Muscle layer of colon (tissue), 2 donors: ENCODE results near the gene HERC4.

Experiments used
- H3K27ac ChIP-seq: one replicate; pipeline ENCODE4 v1.7.0; 2013; ENCODE audit warnings: low read depth, mild to moderate bottlenecking, low read length, moderate library complexity
- H3K27me3 ChIP-seq, 2 donors: one replicate each; pipeline ENCODE4 v1.7.0; 2013; ENCODE audit warnings: low read length in 2 of 2, mild to moderate bottlenecking in 2 of 2; ENCODE audit not compliant: insufficient read depth in 2 of 2, control insufficient read depth in 1 of 2
- H3K36me3 ChIP-seq: one replicate; pipeline ENCODE4 v1.7.0; 2013; ENCODE audit warnings: mild to moderate bottlenecking, low read length; ENCODE audit not compliant: insufficient read depth
- H3K4me1 ChIP-seq: one replicate; pipeline ENCODE4 v1.7.0; 2013; ENCODE audit warnings: mild to moderate bottlenecking, low read length; ENCODE audit not compliant: insufficient read depth
- H3K4me3 ChIP-seq, 2 donors: one replicate each; pipeline ENCODE4 v1.7.0; 2013; ENCODE audit warnings: low read length in 2 of 2, low read depth in 1 of 2, mild to moderate bottlenecking in 1 of 2, moderate library complexity in 1 of 2
- H3K9ac ChIP-seq: one replicate; pipeline ENCODE4 v1.7.0; 2013; ENCODE audit warnings: low read length
- H3K9me3 ChIP-seq: one replicate; pipeline ENCODE4 v1.7.0; 2013; ENCODE audit warnings: mild to moderate bottlenecking, low read length
- donor health status: abdominal sarcoma.
- donor health status: Adenocarcinoma of cecum.

Gene HERC4

DNA sequence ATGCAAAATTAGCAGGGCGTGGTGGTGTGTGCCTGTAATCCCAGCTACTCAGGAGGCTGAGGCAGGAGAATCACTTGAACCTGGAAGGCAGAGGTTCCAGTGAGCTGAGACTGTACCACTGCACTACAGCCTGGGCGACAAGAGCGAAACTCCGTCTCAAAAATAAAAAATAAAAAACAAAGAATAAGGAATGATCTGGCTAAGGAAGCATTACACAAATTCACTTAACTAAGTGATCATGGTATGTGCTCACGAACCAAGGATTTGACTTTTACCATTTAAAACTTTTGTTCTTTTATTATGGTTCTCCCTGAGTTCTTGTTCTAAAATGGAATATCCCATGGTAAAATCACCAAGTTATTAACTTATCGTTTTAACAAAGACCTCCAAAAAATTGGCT lies 119.5 kb downstream of the HERC4 start:
- Histone ChIP-seq H3K9me3 (no peaks in the 10 kb centered on the region), H3K27ac (no peak overlapping the region), H3K4me3 (no peak overlapping the region), H3K4me1 (no peaks in the 10 kb centered on the region), H3K27me3 (no peaks in the 10 kb centered on the region), H3K9ac (no peak overlapping the region), H3K36me3 (peaks cover 6% of the 10 kb centered on the region)

DNA sequence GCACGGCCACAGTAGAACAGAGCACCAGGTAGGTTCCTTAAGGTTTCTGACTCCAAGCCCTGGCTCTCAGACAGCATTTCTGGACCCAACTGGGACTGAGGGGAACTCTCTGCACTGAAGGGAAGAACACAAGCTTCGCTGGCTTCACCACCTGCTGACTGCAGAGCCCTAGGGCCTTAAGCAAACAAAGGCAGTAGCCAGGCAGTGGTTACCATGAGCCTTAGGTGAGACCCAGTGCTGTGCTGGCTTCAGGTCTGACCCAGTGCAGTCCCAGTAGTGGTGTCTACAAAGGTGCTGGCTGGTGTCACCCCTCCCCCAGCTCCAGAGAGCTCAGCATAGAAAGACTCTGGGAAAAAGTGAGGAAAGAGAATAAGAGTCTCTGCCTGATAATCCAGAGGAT lies 131.2 kb downstream of the HERC4 start:
- Histone ChIP-seq H3K36me3 (peaks cover 15% of the 10 kb centered on the region), H3K9me3 (no peaks in the 10 kb centered on the region), H3K27me3 (no peaks in the 10 kb centered on the region), H3K27ac (no peak overlapping the region), H3K9ac (no peak overlapping the region), H3K4me3 (no peak overlapping the region), H3K4me1 (no peaks in the 10 kb centered on the region)

DNA sequence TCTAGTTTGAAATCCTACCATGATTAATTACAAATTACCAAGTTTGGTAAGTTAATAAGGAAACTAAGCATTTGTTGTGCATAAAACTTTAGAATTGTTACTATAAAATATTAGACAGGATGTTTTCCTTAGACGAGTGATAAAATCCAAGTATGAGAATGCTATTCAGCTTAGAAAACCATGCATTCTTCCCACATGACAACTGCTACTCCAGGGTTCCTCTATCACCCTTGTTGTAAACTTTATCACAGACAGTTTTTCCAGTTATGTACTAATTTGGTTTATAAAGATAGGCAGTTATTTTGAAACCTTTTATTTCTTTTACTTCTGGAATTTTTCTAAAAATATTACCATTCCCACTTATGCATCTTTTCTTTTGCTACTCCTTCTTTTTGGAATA lies 138.7 kb downstream of the HERC4 start:
- H3K4me1 ChIP-seq, result no peaks in the 10 kb centered on the region
- H3K27me3 ChIP-seq, result no peaks in the 10 kb centered on the region
- no peak overlapping the region for H3K4me3 ChIP-seq
- no peak overlapping the region for H3K9ac ChIP-seq
- no peak overlapping the region for H3K27ac ChIP-seq
- peaks cover 14% of the 10 kb centered on the region for H3K36me3 ChIP-seq
- no peaks in the 10 kb centered on the region for H3K9me3 ChIP-seq

DNA sequence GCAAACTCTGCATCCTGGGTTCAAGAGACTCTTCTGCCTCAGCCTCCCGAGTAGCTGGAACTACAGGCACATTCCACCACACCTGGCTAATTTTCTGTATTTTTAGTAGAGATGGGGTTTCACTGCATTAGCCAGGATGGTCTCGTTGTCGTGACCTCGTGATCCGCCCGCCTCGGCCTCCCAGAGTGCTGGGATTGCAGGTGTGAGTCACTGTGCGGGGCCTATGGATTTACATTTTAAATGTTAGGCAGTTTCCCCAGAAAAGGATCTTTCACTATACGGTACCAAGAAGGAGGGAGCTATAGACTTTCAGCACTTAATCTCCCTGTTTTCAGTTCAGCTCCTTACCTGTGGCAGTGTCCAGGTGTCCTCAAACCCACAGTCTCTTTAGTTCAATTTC lies 139.9 kb downstream of the HERC4 start:
- no peaks in the 10 kb centered on the region for H3K9me3 ChIP-seq

DNA sequence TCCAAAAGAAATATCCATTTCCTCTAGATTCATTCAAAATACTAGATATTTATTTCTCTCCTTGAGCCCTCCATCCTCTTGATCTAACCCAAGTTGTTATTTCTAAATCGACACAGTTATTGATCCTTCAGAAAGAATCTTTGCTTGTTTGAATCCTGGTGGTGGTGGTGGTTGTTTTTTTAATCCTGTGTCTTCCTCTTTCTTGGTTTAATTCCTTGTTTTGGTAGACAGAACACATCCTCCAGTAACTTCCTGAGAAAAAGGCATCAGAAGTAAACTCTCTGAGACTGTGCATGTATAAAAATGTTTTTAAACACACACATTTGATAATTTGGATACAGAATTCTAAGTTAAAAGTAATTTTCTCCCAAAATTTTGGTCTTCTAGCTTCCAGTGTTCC lies 140.7 kb downstream of the HERC4 start:
- H3K27me3 ChIP-seq, result no peaks in the 10 kb centered on the region
- H3K4me3 ChIP-seq, result no peak overlapping the region
- peaks cover 21% of the 10 kb centered on the region for H3K36me3 ChIP-seq
- no peaks in the 10 kb centered on the region for H3K9me3 ChIP-seq
- H3K27ac ChIP-seq, result no peak overlapping the region
- no peak overlapping the region for H3K9ac ChIP-seq
- no peaks in the 10 kb centered on the region for H3K4me1 ChIP-seq

More for the DNA sequence above, 139.9 kb downstream of the HERC4 start:
- Histone ChIP-seq H3K4me1 (no peaks in the 10 kb centered on the region), H3K36me3 (peaks cover 21% of the 10 kb centered on the region), H3K27me3 (no peaks in the 10 kb centered on the region), H3K27ac (no peak overlapping the region), H3K9ac (no peak overlapping the region), H3K4me3 (no peak overlapping the region)

DNA sequence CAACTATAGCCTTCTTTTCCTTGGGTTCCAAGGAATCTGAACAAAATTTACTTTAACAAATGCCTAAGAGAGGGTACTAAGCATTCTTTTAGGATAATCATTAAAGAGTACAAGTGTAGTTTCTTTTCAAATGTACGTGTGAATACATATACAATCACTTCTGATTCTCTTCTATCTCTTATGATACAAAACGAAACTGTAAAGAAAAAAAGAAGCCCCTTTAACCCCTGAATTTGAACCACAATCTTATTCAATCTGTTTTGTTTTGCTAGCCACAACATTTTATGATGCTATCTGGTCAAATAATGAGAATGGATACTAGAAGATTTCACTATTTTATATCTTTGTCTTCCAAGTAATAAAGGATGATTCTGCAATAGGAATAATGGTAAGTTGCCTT lies 141.9 kb downstream of the HERC4 start:
- no peak overlapping the region for H3K4me3 ChIP-seq
- no peak overlapping the region for H3K9ac ChIP-seq
- H3K27ac ChIP-seq, result no peak overlapping the region
- no peaks in the 10 kb centered on the region for H3K27me3 ChIP-seq
- no peaks in the 10 kb centered on the region for H3K4me1 ChIP-seq
- H3K9me3 ChIP-seq, result no peaks in the 10 kb centered on the region
- peaks cover 21% of the 10 kb centered on the region for H3K36me3 ChIP-seq

DNA sequence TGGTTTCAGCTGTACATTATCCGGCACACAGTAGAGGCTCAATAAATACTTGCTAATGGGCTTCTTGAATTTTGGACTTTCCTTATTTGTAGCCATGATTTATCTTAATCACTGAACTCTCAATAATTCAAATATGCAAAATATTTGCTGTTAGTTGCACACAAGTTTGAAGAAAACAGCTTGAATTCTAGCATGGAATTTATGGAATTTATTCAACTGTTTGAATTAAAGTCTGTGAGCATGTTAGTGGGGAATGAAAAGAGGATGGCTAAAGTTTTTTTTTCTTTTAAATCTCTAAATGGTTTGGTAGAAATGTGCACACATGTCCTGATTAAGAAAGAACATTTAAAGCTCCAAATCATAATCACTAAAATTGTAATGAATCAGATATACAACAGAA lies 148.1 kb downstream of the HERC4 start:
- H3K9ac ChIP-seq, result no peak overlapping the region
- H3K9me3 ChIP-seq, result no peaks in the 10 kb centered on the region
- peaks cover 10% of the 10 kb centered on the region for H3K36me3 ChIP-seq
- H3K27me3 ChIP-seq, result no peaks in the 10 kb centered on the region
- H3K4me1 ChIP-seq, result no peaks in the 10 kb centered on the region
- H3K4me3 ChIP-seq, result no peak overlapping the region
- H3K27ac ChIP-seq, result no peak overlapping the region

DNA sequence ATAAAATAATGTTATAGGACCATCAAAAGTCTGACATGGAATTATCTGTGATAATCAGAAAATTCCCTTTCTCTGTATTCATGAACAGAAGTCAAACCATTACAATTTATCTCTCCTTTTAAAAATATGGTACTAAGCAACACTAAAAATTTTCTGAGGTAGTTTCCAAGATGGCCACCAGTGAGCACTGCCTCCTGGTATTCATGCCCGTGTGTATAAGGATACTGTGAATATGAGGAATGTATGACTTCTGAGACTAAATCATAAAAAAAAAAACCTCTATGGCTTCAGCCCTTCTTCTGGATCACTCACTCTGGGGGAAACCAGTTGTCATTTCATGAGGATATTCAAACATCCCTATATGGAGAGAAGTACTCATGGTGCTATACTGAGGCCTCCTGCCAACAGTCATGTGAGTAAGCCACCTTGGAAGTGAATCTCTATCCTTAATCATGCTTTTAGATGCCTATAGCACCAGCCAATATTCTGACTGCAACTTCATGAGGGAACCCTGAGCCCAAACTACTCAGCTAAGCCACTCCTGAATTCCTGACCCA lies 149.6 kb downstream of the HERC4 start:
- no peak overlapping the region for H3K27ac ChIP-seq
- H3K9me3 ChIP-seq, result no peaks in the 10 kb centered on the region
- no peak overlapping the region for H3K9ac ChIP-seq
- H3K27me3 ChIP-seq, result no peaks in the 10 kb centered on the region
- H3K4me3 ChIP-seq, result no peak overlapping the region
- H3K4me1 ChIP-seq, result no peaks in the 10 kb centered on the region
- H3K36me3 ChIP-seq, result no peaks in the 10 kb centered on the region

DNA sequence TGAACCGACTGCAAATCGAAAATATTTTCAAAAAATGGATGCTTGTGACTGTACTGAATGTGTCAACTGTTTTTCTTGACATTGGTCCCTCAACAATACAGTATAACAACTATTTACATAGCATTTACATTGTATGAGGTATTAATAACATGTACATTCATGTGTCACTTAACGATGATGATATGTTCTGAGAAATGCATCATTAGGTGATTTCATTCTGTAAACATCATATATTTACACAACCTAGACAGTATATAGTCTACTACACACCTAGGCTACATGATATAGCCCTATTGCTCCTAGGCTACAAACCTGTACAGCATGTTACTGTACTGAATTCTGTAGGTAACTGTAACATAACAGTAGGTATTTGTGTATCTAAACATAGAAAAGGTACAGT lies 150.9 kb downstream of the HERC4 start:
- H3K4me3 ChIP-seq, result no peak overlapping the region
- no peaks in the 10 kb centered on the region for H3K4me1 ChIP-seq
- no peaks in the 10 kb centered on the region for H3K9me3 ChIP-seq
- H3K36me3 ChIP-seq, result no peaks in the 10 kb centered on the region
- no peak overlapping the region for H3K27ac ChIP-seq
- H3K9ac ChIP-seq, result no peak overlapping the region
- no peaks in the 10 kb centered on the region for H3K27me3 ChIP-seq

DNA sequence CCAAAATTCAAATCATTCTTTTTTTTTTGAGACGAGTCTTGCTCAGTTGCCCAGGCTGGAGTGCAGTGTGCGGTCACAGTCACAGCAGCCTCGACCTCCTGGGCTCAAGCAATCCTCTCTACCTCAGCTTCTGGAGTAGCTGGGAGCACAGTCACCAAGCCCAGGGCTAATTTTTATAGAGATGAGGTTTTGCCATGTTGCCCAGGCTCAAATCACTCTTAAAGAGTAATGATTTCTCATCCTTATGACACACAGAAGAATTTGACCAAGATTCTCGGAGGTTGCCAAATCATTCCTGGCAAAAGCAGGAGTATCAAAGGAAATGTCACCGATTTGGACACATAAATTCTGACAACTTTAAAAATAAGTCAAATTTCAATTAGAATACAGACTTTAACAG lies 151.5 kb downstream of the HERC4 start:
- H3K4me3 ChIP-seq, result no peak overlapping the region
- H3K9ac ChIP-seq, result no peak overlapping the region
- H3K27ac ChIP-seq, result no peak overlapping the region
- no peaks in the 10 kb centered on the region for H3K9me3 ChIP-seq
- no peaks in the 10 kb centered on the region for H3K4me1 ChIP-seq
- H3K36me3 ChIP-seq, result peaks cover 2% of the 10 kb centered on the region
- no peaks in the 10 kb centered on the region for H3K27me3 ChIP-seq

DNA sequence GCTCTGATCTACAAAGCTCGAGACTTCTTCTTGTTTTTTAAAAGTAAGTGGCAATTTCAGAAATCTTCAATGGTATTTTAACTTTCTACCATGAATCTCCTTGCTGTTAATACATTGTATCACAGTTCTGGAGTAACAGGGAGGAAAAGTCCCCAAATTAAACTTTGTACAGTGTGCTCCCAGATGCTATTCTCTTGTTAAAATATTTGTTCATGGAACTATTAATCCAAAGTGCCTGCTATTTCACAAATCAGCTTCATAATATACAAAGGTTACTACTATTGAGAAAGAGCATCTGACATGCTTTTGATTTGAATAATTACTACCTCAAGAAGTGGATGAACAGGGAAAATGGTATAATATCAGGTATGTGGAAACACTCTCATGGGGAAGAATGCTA lies 154.0 kb downstream of the HERC4 start:
- Histone ChIP-seq H3K36me3 (peaks cover 15% of the 10 kb centered on the region), H3K4me1 (no peaks in the 10 kb centered on the region), H3K9me3 (no peaks in the 10 kb centered on the region), H3K9ac (no peak overlapping the region), H3K27me3 (no peaks in the 10 kb centered on the region), H3K27ac (no peak overlapping the region), H3K4me3 (no peak overlapping the region)

DNA sequence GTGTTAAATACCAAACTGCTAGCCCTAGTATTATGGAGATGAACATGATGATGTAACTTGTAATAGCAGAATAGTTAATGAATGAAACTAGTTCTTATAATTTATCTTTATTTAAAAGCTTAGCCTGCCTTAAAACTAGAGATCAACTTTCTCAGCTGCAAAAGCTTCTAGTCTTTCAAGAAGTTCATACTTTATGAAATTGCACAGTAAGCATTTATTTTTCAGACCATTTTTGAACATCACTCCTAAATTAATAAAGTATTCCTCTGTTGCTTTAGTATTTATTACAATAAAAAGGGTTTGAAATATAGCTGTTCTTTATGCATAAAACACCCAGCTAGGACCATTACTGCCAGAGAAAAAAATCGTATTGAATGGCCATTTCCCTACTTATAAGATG lies 157.4 kb downstream of the HERC4 start:
- no peak overlapping the region for H3K27ac ChIP-seq
- H3K9ac ChIP-seq, result no peak overlapping the region
- no peak overlapping the region for H3K4me3 ChIP-seq

More for the DNA sequence above, 157.4 kb downstream of the HERC4 start:
- Histone ChIP-seq H3K27me3 (no peaks in the 10 kb centered on the region), H3K36me3 (peaks cover 27% of the 10 kb centered on the region), H3K9me3 (no peaks in the 10 kb centered on the region), H3K4me1 (no peaks in the 10 kb centered on the region)
